HepG2 (cell line): ENCODE results near the gene LMOD1. TPM values are rescaled to one million over a fixed set of nuclear protein-coding genes. Genes with fewer than 3 reads are reported as not detected.

Experiments
- AGO2 ChIP-seq: fragments of 200-400 bp; formaldehyde crosslinking; optimal IDR thresholded peaks from 2 replicates; pipeline ENCODE3; 2017; ENCODE audit warnings: mild to moderate bottlenecking, low read depth, low read length, moderate library complexity
- CREM ChIP-seq, 2 experiments: sonication (generic) in 1 of 2; formaldehyde crosslinking in 1 of 2; IDR thresholded peaks; 2 replicates each; pipeline versions ENCODE4 v1.4.0 to v1.6.1; 2016 to 2020; ENCODE audit warnings: antibody characterized with exemption in 1 of 2, mild to moderate bottlenecking in 1 of 2, missing genetic modification reagents in 1 of 2
- ESRRA ChIP-seq: sonication (generic); formaldehyde crosslinking; IDR thresholded peaks from 2 replicates; pipeline ENCODE4 v1.5.1; 2020; ENCODE audit warnings: mild to moderate bottlenecking, low read depth, missing genetic modification reagents
- GTF3A ChIP-seq: sonication (generic); formaldehyde crosslinking; conservative IDR thresholded peaks from 2 replicates; pipeline ENCODE4 v1.4.0; 2020; ENCODE audit warnings: mild to moderate bottlenecking, missing genetic modification reagents
- HNRNPLL ChIP-seq: fragments of 200-400 bp; formaldehyde crosslinking; IDR thresholded peaks from 2 replicates; pipeline ENCODE4 v1.6.1; 2017; ENCODE audit warnings: mild to moderate bottlenecking, low read depth, low read length; ENCODE audit not compliant: poor library complexity, severe bottlenecking
- JUN ChIP-seq: sonication (generic); formaldehyde crosslinking; IDR thresholded peaks from 2 replicates; pipeline ENCODE4 v1.4.0; 2020; ENCODE audit warnings: mild to moderate bottlenecking, missing genetic modification reagents
- NR2C2 ChIP-seq: sonication (generic); formaldehyde crosslinking; IDR thresholded peaks from 2 replicates; pipeline ENCODE4 v1.4.0; 2020; ENCODE audit warnings: missing genetic modification reagents, mild to moderate bottlenecking, moderate library complexity, borderline replicate concordance
- PCBP1 ChIP-seq: fragments of 200-400 bp; formaldehyde crosslinking; IDR thresholded peaks from 2 replicates; pipeline ENCODE4 v1.6.1; 2017; ENCODE audit warnings: mild to moderate bottlenecking, low read depth, low read length, borderline replicate concordance
- RFXAP ChIP-seq: sonication (generic); formaldehyde crosslinking; IDR thresholded peaks from 2 replicates; pipeline ENCODE4 v1.4.0; 2020; ENCODE audit warnings: missing genetic modification reagents, borderline replicate concordance
- SPEN ChIP-seq: sonication (generic); formaldehyde crosslinking; IDR thresholded peaks from 2 replicates; pipeline ENCODE4 v1.5.1; 2020; ENCODE audit warnings: low read depth, mild to moderate bottlenecking, missing genetic modification reagents
- SRSF1 ChIP-seq: fragments of 200-400 bp; formaldehyde crosslinking; optimal IDR thresholded peaks from 2 replicates; pipeline ENCODE3; 2017; ENCODE audit warnings: mild to moderate bottlenecking, low read depth, low read length, moderate library complexity
- SSRP1 ChIP-seq: IDR thresholded peaks from 2 replicates; pipeline ENCODE4 v1.6.1; 2016; ENCODE audit warnings: control low read depth
- TEAD3 ChIP-seq: optimal IDR thresholded peaks from 2 replicates; pipeline ENCODE3; 2016; ENCODE audit warnings: borderline replicate concordance
- TMF1 ChIP-seq: sonication (generic); formaldehyde crosslinking; IDR thresholded peaks from 2 replicates; pipeline ENCODE4 v1.8.1; 2022; ENCODE audit warnings: low read depth, missing genetic modification reagents
- U2AF1 ChIP-seq: fragments of 200-400 bp; formaldehyde crosslinking; optimal IDR thresholded peaks from 2 replicates; pipeline ENCODE3; 2017; ENCODE audit warnings: mild to moderate bottlenecking, low read depth, low read length
- ZNF136 ChIP-seq: sonication (generic); formaldehyde crosslinking; IDR thresholded peaks from 2 replicates; pipeline ENCODE4 v1.8.1; 2022; ENCODE audit warnings: low read depth, mild to moderate bottlenecking, moderate library complexity, missing genetic modification reagents
- ZNF3 ChIP-seq: IDR thresholded peaks from 2 replicates; pipeline ENCODE4 v1.7.0; 2017; ENCODE audit warnings: inconsistent platforms
- ZNF333 ChIP-seq: sonication (generic); formaldehyde crosslinking; IDR thresholded peaks from 2 replicates; pipeline ENCODE4 v1.4.0; 2020; ENCODE audit warnings: mild to moderate bottlenecking, missing genetic modification reagents, borderline replicate concordance
- ZNF451 ChIP-seq: sonication (generic); formaldehyde crosslinking; IDR thresholded peaks from 2 replicates; pipeline ENCODE4 v1.5.0; 2020; ENCODE audit warnings: mild to moderate bottlenecking, missing genetic modification reagents
- ZNF660 ChIP-seq: sonication (generic); formaldehyde crosslinking; IDR thresholded peaks from 2 replicates; pipeline ENCODE4 v1.5.1; 2020; ENCODE audit warnings: mild to moderate bottlenecking, low read depth, missing genetic modification reagents, borderline replicate concordance
- ZNF788 ChIP-seq: sonication (generic); formaldehyde crosslinking; IDR thresholded peaks from 2 replicates; pipeline ENCODE4 v1.5.0; 2020; ENCODE audit warnings: mild to moderate bottlenecking, missing genetic modification reagents, borderline replicate concordance
- polyA plus RNA-seq, 8 experiments: library from polyadenylated mRNA; depleted of rRNA in 3 of 8; stranded (reverse) in 7 of 8; unstranded in 1 of 8; fragments of >200 nt; fragmentation: Illumina TruSeq in 4 of 8; extraction: Trizol in 4 of 8; gene quantifications; 2 replicates each; pipeline versions ENCODE4 v1.2.1 to v1.2.3, GENCODE V29; 2011 to 2016; ENCODE audit warnings: low read depth in 4 of 8, missing spikeins in 1 of 8, mixed read lengths in 1 of 8; ENCODE audit not compliant: insufficient read depth in 1 of 8
- total RNA-seq, 5 experiments: library from RNA; depleted of rRNA; stranded (reverse); fragments of >200 nt; fragmentation: Illumina TruSeq; extraction: Trizol; gene quantifications; 2 replicates each; pipeline ENCODE4 v1.2.3, GENCODE V29; 2016; ENCODE audit warnings: low read depth in 1 of 5
- TF ChIP-seq, protein P1 (sequence below): sonication (generic); formaldehyde crosslinking; IDR thresholded peaks from 2 replicates; pipeline ENCODE4 v1.8.1; 2023; ENCODE audit warnings: mild to moderate bottlenecking, missing genetic modification reagents, borderline replicate concordance
- TF ChIP-seq, protein P2 (sequence below): sonication (generic); formaldehyde crosslinking; IDR thresholded peaks from 2 replicates; pipeline ENCODE4 v1.4.0; 2020; ENCODE audit warnings: missing genetic modification reagents
- TF ChIP-seq, protein P3 (sequence below): sonication (generic); formaldehyde crosslinking; IDR thresholded peaks from 2 replicates; pipeline ENCODE4 v1.5.0; 2020; ENCODE audit warnings: missing genetic modification reagents
- TF ChIP-seq, protein P4 (sequence below): sonication (generic); formaldehyde crosslinking; IDR thresholded peaks from 2 replicates; pipeline ENCODE4 v1.4.0; 2020; ENCODE audit warnings: missing genetic modification reagents
- TF ChIP-seq, protein P5 (sequence below): sonication (generic); formaldehyde crosslinking; IDR thresholded peaks from 2 replicates; pipeline ENCODE4 v1.5.1; 2020; ENCODE audit warnings: missing genetic modification reagents, mild to moderate bottlenecking, borderline replicate concordance

LMOD1 gene
- total and polyA plus RNA-seq, 2 of the 13 experiments (the other 11 are each of a cell fraction or from before 2014, with no cell fraction given), result not detected

DNA sequence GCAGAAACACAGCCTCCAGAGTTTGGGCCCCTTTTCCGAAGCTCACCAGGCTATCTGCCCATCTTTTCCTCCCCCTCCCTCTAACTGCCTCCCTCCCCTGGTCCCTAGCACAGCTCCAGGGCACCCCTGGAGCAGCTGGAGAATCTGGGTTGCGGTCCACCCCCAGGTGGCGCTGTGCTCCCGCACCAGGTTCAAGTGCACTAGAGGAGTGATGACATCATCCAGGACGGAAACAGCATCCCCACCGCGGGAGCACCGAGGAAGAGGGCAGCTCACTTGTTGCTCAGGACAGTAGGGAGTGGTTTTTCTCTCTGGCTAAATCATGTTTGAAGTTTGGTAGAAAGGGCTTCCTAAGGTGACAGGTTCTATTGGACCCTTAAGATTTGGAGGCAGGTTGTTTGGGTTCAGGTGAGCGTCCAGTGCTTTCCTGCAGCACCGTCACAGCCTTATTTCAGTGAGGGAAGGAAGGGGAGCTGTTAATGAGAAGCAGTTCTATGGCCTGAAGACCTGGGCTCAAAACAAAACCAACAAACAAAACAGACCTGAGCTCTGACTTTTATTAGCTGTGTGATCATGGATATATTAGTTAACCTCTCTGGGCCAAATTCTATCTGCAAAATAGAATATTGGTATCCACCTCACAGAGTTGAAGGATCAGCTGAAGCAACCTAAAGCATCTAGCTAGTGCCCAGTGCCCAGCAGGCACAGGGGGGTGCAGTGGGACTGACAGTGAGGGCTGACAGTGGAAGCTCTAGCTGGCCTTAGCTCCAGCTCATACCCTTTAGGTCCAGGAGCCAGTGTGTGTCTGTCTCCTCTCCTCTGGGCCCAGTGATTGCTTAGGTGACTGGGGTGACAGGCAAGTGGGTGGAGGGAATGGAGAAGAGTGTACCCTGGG, 50.2 kb downstream of the LMOD1 start (continued):
- TF ChIP-seq, protein P1, sequence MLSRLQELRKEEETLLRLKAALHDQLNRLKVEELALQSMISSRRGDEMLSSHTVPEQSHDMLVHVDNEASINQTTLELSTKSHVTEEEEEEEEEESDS (CRISPR knock-in tag), result no peak
- TF ChIP-seq, protein P2, sequence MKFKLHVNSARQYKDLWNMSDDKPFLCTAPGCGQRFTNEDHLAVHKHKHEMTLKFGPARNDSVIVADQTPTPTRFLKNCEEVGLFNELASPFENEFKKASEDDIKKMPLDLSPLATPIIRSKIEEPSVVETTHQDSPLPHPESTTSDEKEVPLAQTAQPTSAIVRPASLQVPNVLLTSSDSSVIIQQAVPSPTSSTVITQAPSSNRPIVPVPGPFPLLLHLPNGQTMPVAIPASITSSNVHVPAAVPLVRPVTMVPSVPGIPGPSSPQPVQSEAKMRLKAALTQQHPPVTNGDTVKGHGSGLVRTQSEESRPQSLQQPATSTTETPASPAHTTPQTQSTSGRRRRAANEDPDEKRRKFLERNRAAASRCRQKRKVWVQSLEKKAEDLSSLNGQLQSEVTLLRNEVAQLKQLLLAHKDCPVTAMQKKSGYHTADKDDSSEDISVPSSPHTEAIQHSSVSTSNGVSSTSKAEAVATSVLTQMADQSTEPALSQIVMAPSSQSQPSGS (CRISPR knock-in tag), result peak; percentile 100
- TF ChIP-seq CREM (IDR thresholded peaks at IDR 0.05), result peak; percentile 26; the same call in 1 of the 2 replicates
- no peak for TF ChIP-seq CREM (CRISPR knock-in tag; IDR thresholded peaks at IDR 0.05)
- TF ChIP-seq ZNF3, result no peak
- peak; percentile 40; the same call in 1 of the 2 replicates for TF ChIP-seq ZNF788 (CRISPR knock-in tag)
- no peak for TF ChIP-seq SSRP1 (CRISPR knock-in tag)
- no peak for TF ChIP-seq SPEN (CRISPR knock-in tag)
- no peak for TF ChIP-seq ESRRA (CRISPR knock-in tag)
- TF ChIP-seq TEAD3, result peak; percentile 45
- TF ChIP-seq, protein P3, sequence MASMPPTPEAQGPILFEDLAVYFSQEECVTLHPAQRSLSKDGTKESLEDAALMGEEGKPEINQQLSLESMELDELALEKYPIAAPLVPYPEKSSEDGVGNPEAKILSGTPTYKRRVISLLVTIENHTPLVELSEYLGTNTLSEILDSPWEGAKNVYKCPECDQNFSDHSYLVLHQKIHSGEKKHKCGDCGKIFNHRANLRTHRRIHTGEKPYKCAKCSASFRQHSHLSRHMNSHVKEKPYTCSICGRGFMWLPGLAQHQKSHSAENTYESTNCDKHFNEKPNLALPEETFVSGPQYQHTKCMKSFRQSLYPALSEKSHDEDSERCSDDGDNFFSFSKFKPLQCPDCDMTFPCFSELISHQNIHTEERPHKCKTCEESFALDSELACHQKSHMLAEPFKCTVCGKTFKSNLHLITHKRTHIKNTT (CRISPR knock-in tag), result no peak
- TF ChIP-seq JUN, result peak; percentile 97
- TF ChIP-seq ZNF333, result no peak
- no peak for TF ChIP-seq TMF1 (CRISPR knock-in tag)
- no peak for TF ChIP-seq HNRNPLL
- no peak; the same call in 1 of the 2 replicates for TF ChIP-seq RFXAP (CRISPR knock-in tag)
- TF ChIP-seq, protein P4, sequence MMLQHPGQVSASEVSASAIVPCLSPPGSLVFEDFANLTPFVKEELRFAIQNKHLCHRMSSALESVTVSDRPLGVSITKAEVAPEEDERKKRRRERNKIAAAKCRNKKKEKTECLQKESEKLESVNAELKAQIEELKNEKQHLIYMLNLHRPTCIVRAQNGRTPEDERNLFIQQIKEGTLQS, result peak; percentile 99
- no peak for TF ChIP-seq NR2C2 (CRISPR knock-in tag)
- TF ChIP-seq, protein P5, sequence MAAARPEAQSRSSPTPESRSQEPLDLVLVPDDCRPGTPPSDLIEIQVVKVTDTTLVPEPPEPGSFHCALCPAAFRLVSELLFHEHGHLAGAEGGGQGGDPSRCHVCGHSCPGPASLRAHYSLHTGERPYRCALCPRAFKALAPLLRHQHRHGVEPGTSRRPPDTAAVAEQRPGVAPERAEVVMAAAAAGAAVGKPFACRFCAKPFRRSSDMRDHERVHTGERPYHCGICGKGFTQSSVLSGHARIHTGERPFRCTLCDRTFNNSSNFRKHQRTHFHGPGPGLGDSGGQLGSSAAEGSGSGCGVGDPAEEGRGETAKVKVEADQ, result no peak
- TF ChIP-seq ZNF660 (CRISPR knock-in tag), result no peak
- TF ChIP-seq ZNF451 (CRISPR knock-in tag), result no peak
- no peak for TF ChIP-seq ZNF136 (CRISPR knock-in tag)
- no peak for TF ChIP-seq SRSF1
- TF ChIP-seq GTF3A (CRISPR knock-in tag), result no peak
- TF ChIP-seq U2AF1, result no peak
- TF ChIP-seq AGO2, result no peak
- TF ChIP-seq PCBP1, result 0 out of 2 replicates have a peak, but pooled peaks have one; percentile 27
